IPS-11a (cell line): ENCODE data around the gene PLEKHA1.
A peak's percentile ranks its signal among the peaks of the same experiment; 100 is the strongest.

Experiments used
- H3K4me3 ChIP-seq: one replicate; pipeline ENCODE4 v1.5.1; 2013; ENCODE audit warnings: low read depth, low read length, control low read depth

The PLEKHA1 gene

DNA sequence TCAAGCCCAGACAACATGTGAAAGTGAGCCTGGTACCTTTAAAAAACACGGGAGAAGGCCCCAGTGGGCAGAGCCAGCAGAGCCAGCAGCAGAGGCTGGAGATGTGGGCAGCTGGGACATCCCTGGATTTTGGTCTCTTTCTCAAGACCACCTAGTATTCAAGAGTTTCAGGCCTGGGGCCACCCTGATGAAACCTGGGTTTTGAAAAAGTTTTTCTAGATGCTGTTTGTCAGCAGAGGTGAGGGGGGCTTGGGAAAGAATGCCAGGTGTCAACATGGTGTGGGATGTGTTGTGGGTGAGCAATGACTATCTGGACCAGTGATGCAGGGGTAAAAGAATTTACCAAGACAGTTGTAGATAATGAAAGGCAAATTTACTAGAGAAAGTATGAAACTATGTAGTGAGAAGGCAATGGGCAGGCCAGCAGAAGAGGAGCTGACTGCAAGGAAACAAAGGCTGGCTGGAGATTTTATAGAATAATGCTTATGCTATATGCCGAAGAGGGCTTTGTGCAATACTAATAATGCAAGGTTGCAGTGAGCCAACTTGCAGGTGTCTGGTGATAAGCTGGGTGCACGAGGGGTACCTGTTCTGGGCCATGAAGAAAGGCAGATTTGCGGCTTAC is 28.1 kb upstream of the PLEKHA1 start:
- H3K4me3 ChIP-seq, result no peak overlapping the region

DNA sequence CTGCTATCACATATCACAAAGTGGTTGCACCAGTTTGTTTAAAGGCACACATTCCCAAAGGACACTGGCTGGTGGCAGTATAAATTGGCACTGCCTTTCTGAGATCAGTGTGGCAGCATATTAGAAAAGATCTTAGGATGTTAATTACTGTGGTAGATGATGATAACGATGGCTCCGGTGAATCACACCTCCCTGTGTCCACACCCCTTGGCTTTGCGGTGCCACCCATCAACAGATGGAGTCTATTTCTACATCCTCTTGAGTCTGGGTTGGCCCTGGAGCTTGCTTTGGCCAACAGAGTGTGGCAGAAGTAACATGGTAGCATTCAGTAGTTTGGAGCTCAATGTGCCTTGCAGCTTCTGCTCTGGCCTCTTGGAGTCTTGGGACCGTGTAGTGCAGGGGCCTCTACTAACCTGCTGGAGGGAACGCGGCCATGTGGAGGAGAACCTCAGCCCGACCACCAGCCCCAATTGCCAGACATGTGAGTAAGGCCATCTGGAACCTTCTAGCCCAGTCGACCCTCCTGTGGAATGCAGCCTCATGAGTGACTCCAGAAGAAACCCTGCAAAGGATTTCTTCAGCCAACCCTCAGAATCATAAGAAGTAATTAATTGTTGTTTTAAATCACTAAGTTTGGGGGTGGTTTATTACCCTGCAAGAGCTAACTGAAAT is 27.2 kb upstream of the PLEKHA1 start:
- H3K4me3 ChIP-seq, result no peak overlapping the region

DNA sequence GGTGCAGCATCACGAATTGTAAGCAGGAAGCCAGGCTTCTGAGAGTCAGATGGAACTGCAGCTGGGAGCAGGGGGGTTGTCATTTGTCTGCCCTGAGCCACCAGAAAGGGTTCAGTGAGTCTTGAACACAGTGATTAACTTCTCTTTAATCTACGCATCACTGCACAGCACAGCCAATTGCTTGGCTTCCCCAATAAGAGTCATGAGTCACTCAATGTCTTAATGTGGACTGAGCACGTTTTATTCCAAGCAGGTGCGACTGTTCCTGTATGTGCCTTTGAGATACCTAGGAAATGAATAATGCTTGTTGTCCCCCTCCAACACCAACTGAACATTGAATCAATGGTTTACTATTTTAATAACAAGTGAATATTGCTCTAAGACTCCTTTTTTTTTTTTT is 26.0 kb upstream of the PLEKHA1 start:
- H3K4me3 ChIP-seq, result no peak overlapping the region

GRCh38 chr10:122348935-122349361 is 25.6 kb upstream of the PLEKHA1 start:
- no peak overlapping the region for H3K4me3 ChIP-seq

- H3K4me3 ChIP-seq, result no peak overlapping the region
Observed at GRCh38 chr10:122349758-122350369, 24.6 kb upstream of the PLEKHA1 start.

- H3K4me3 ChIP-seq, result no peak overlapping the region
Observed at GRCh38 chr10:122350893-122351292, 23.6 kb upstream of the PLEKHA1 start.

DNA sequence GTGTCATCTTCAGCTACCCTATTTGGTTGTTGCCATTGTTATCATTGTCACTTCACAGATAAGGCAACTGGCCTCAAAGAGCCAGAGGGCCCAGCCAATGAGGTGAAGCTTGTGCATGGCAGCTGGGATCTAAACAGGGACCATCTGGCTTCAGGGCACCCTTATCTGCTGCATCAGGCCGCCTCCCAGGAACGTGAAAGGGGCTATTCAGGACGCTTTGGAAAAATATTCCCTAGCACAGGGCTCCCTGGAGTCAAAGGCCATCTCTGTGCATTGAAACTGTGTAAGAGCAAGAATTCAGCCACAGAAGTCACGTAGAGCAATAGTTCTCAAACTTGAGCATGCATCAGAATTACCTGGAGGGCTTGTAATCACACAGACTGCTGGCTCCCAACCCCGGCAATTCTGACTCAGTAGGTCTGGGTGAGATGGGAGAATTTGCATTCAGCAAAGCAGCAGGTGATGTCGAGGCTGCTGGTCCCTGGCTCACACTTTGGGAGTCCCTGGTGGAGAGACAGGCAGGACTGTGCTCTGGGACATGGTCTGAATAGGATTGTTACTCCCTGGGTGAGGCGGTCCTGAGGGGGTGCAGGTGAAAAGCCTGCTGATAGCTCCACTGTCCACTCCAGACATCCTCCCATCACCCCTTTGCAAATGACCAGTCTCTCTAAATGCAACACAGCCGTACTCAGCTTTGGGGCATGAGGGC is 21.5 kb upstream of the PLEKHA1 start:
- no peak overlapping the region for H3K4me3 ChIP-seq

GRCh38 chr10:122354383-122354782 is 20.1 kb upstream of the PLEKHA1 start:
- no peak overlapping the region for H3K4me3 ChIP-seq

DNA sequence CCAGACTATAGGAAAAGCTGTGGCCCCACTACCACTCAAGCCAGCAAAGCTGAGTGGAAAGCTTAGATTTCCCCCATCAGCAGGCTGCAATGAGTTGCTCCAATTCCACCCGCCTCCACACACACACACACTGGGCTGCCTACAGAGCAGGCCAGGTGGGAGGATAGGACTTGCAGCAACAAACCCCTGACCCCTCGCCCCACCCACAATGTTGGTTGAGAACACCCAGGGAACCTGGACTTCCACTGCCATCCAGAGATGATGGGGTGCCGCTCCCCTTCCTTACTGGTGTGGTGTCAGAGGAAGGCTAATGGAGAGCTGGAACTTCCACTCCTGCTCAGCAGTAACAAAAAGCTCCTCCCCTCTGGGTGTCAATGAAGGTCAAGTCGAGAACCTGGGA is 16.8 kb upstream of the PLEKHA1 start:
- no peak overlapping the region for H3K4me3 ChIP-seq

DNA sequence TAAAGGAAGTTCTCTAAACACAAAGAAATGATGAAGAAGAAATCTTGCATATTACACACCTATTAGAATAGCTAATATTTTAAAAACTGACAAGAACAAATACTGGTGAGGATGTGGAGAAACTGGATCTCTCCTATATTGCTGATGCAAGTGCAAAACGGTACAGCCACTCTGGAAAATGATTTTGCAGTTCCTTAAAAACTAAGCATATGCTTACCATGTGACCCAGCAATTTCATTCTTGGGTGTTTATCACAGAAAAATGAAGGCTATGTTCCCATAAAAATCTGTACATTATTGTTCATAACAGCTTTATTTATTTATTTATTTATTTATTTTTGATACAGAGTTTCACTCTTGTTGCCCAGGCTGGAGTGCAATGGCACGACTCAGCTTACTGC is 14.9 kb upstream of the PLEKHA1 start:
- H3K4me3 ChIP-seq, result no peak overlapping the region

- H3K4me3 ChIP-seq, result no peak overlapping the region
Observed at GRCh38 chr10:122361046-122361445, 13.5 kb upstream of the PLEKHA1 start.

- H3K4me3 ChIP-seq, result no peak overlapping the region
Observed at GRCh38 chr10:122362031-122362592, 12.4 kb upstream of the PLEKHA1 start.

GRCh38 chr10:122362621-122363020 is 11.9 kb upstream of the PLEKHA1 start:
- no peak overlapping the region for H3K4me3 ChIP-seq

DNA sequence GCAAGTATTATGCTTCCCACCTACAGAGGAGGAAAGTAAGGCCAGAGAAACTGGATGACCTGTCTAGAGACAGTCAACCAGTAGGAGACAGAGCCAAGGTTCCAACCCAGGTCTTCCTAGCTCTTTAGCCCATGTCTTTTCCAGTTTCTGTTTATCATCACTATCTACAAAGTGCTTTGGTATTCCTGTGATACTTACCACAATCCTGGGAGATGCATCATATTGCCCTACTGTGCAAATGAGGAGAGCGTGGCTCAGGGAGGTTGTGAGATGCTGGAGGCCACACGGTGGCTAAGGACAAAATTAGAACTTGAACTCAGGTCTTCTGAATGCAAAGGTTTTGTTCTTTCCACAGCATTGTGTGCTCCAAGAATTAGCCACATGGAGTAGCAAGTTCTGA is 11.2 kb upstream of the PLEKHA1 start:
- H3K4me3 ChIP-seq, result no peak overlapping the region

DNA sequence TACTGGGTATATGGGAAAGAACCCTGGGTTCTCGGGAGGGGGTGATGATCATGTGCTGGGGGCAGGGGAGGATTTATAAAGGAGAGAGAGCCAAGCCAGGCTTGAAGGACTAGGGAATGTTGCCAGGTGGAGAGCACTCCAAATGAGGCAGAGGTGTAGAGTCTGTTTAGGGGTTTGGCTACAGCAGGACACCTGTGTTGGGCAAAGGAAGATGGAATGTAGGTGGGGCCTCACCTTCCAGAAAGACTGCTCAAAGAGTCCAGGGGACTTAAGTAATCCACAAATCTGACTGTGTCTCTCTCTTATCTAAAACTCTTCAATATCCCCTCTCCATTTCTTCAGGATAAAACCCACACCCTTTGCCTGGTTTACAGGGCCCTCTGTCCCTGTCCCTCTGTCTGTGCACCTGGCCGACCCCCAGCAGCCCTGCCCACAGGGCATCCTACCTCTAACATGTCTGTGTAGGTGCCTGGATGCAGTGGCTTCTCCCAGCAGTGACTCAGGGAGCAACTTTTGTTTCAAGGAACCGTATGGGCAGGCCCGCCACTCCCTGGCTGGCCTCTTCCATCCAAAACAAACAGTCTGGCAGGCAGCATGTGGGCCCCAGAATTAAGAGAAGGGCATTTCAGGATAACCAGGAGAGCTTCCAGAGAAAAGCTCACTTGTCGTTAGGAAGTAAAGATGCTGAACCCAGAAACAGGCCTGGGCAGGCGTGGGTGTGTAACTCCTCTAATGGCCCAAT is 10.6 kb upstream of the PLEKHA1 start:
- H3K4me3 ChIP-seq, result no peak overlapping the region

- no peak overlapping the region for H3K4me3 ChIP-seq
Observed at GRCh38 chr10:122368502-122369254, 5.8 kb upstream of the PLEKHA1 start.

- no peak overlapping the region for H3K4me3 ChIP-seq
Observed at GRCh38 chr10:122373108-122373507, 1.4 kb upstream of the PLEKHA1 start.

DNA sequence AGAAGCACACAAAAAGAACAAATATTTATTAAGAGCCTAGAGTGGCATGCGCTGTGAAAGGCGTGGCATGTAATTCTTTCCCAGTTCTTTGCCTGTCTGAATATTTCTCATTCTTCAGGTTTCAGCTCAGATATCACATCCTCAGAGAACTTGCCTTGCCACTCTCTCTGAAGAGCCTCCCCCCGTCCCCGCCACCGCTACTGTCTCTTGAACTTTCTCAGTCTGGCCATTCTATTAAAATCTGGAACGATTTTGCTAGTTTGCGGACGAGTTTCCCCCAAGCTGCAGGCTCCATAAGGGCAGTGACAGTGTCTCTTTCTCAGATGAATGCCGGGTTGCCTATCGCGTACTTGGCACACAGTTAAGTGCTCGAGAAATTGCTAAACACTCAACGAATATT is 787 bp upstream of the PLEKHA1 start:
- peak overlapping the region; percentile 72 for H3K4me3 ChIP-seq

DNA sequence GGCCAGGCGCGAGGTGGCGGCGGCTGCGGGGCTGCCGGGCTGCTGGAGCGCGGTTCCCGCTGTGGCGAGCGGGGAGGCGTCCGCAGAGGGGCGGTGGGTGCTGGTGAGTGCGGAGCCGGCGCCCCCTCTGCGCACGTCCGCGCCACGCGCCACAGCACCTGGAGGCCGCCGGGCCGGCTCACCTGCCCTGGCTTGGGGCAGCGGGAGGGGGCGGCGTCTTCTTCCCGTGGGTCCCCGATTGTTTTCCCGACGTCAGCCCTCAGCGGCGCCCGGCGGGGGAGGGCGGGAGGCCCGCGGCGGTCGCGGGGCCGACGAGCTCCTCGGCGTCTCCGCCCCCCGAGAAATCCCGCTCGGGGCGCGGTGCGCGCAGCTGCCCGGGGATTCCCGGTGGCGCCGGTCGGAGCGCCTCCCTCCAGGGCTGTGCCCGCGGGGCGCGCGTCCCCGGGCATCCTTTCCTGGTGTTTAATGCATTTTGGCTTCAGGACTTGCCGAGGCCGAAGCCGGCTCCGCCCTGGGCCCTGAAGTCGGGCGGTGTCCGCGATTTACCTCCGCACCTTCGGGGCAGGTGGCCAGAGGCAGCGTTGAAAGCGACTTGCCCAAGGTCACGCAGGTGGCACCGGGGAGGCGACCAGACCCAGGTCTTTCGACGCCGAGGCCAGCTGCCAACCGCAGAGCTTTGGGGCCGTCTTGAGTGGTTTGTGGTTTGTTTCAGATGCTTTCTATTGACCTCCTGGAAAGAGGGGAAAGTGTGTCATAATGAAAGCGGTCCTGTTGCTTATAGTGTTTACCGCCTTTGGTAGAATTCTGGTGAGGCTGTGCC is 561 bp downstream of the PLEKHA1 start:
- H3K4me3 ChIP-seq, result peak overlapping the region; percentile 72
